K562 (cell line): ENCODE data around the gene IGF2R. TPM values are rescaled to one million over a fixed set of nuclear protein-coding genes. Genes with fewer than 3 reads are reported as not detected.

Experiments used
- ATF2 ChIP-seq: sonication (generic); formaldehyde crosslinking; IDR thresholded peaks from 2 replicates; pipeline ENCODE4 v1.8.1; 2022; ENCODE audit warnings: missing genetic modification reagents
- E2F8 ChIP-seq: fragments of 450-650 bp; IDR thresholded peaks from 2 replicates; pipeline ENCODE4 v1.7.1; 2018; ENCODE audit warnings: mild to moderate bottlenecking, low read depth; ENCODE audit not compliant: partially characterized antibody
- JUND ChIP-seq, 2 experiments: IDR thresholded peaks; 2 replicates in 1 of 2; 3 replicates in 1 of 2; pipeline ENCODE4 v1.6.1; 2011; ENCODE audit warnings: borderline replicate concordance in 2 of 2, low read depth in 2 of 2, low read length in 2 of 2, improper control_type of control experiment in 1 of 2, missing biosample characterization in 1 of 2, missing genetic modification characterization in 1 of 2, missing genetic modification reagents in 1 of 2
- KLF13 ChIP-seq: fragments of 450-650 bp; IDR thresholded peaks from 2 replicates; pipeline ENCODE4 v1.6.1; 2016; ENCODE audit warnings: missing genetic modification characterization, low read depth, mild to moderate bottlenecking, missing compliant biosample characterization, moderate library complexity, borderline replicate concordance
- MYNN ChIP-seq, 2 experiments: sonication (generic); formaldehyde crosslinking in 1 of 2; IDR thresholded peaks; 2 replicates each; pipeline versions ENCODE4 v1.5.0 to v1.6.1; 2016 to 2020; ENCODE audit warnings: antibody characterized with exemption in 1 of 2, missing genetic modification reagents in 1 of 2
- NR0B1 ChIP-seq: fragments of 450-650 bp; IDR thresholded peaks from one replicate; pipeline ENCODE4 v1.6.1; 2018; ENCODE audit warnings: mild to moderate bottlenecking, moderate library complexity; ENCODE audit not compliant: partially characterized antibody
- NR2C2 ChIP-seq, 2 experiments: fragments of 200-800 bp in 1 of 2; sonication (Bioruptor generic) in 1 of 2; sonication (generic) in 1 of 2; formaldehyde crosslinking in 1 of 2; IDR thresholded peaks; 2 replicates each; pipeline versions ENCODE4 v1.6.1 to v1.8.0; 2016 to 2022; ENCODE audit warnings: mild to moderate bottlenecking in 1 of 2, missing compliant biosample characterization in 1 of 2, missing genetic modification characterization in 1 of 2, missing genetic modification reagents in 1 of 2
- TAF1 ChIP-seq: IDR thresholded peaks from 2 replicates; pipeline ENCODE4 v1.6.1; 2011; ENCODE audit warnings: mild to moderate bottlenecking, low read length, moderate library complexity; ENCODE audit not compliant: insufficient read depth, control insufficient read depth, severe bottlenecking; ENCODE audit errors: extremely low read depth
- TAF7 ChIP-seq: fragments of 450-650 bp; IDR thresholded peaks from 2 replicates; pipeline ENCODE4 v1.6.1; 2016; ENCODE audit warnings: missing genetic modification characterization, missing compliant biosample characterization
- XRCC4 ChIP-seq: IDR thresholded peaks from one replicate; pipeline ENCODE4 v1.6.1; 2011; ENCODE audit not compliant: insufficient read depth, insufficient read length; ENCODE audit errors: extremely low read depth
- ZBTB17 ChIP-seq: fragments of 450-650 bp; formaldehyde crosslinking; IDR thresholded peaks from 2 replicates; pipeline ENCODE4 v1.4.0; 2020; ENCODE audit warnings: mild to moderate bottlenecking
- ZNF407 ChIP-seq: fragments of 450-650 bp; IDR thresholded peaks from 2 replicates; pipeline ENCODE4 v1.6.1; 2016; ENCODE audit warnings: low read depth
- polyA plus RNA-seq, 8 experiments: library from polyadenylated mRNA; depleted of rRNA in 4 of 8; stranded (reverse) in 5 of 8; unstranded in 3 of 8; fragments of >200 nt; fragmentation: Nextera tagmentation in 2 of 8; fragmentation: Illumina TruSeq in 1 of 8; extraction: Ambion mirVana in 2 of 8; extraction: Trizol in 1 of 8; gene quantifications; 2 replicates each; pipeline versions ENCODE4 v1.2.1 to v1.2.3, GENCODE V29; 2011 to 2014; ENCODE audit warnings: inconsistent platforms in 1 of 8, missing spikeins in 1 of 8
- total RNA-seq, 7 experiments: library from RNA; depleted of rRNA in 6 of 7; stranded (reverse); fragments of >200 nt in 6 of 7; fragmentation: Illumina TruSeq in 2 of 7; extraction: Trizol in 2 of 7; gene quantifications; 2 replicates each; pipeline versions ENCODE4 v1.2.1 to v1.2.3, GENCODE V29; 2011 to 2021; ENCODE audit warnings: low replicate concordance in 1 of 7

Gene IGF2R
- total and polyA plus RNA-seq, 9 of the 15 experiments (the other 6 are each of a cell fraction or from before 2014, with no cell fraction given), result 3.5 to 92.3 (median 34.5) TPM

GRCh38 chr6:159969921-159970320 lies 1.0 kb downstream of the IGF2R start (continued):
- TF ChIP-seq ZNF407 (no peak), ATF2 (CRISPR knock-in tag) (no peak), XRCC4 (no peak), KLF13 (tag) (no peak), E2F8 (no peak), ZBTB17 (no peak), NR2C2 (CRISPR knock-in tag; IDR thresholded peaks at IDR 0.05) (no peak), NR2C2 (tag; IDR thresholded peaks at IDR 0.05) (peak; percentile 76), NR0B1 (no peak), TAF1 (peak; percentile 71), MYNN (IDR thresholded peaks at IDR 0.05) (no peak), MYNN (CRISPR knock-in tag; IDR thresholded peaks at IDR 0.05) (no peak), TAF7 (no peak), JUND (IDR thresholded peaks at IDR 0.05; ENCODE audit: borderline replicate concordance, low read depth, low read length) (peak; percentile 87), JUND (tag; IDR thresholded peaks at IDR 0.05; ENCODE audit: borderline replicate concordance, low read depth, low read length) (peak; percentile 69; the same call in 1 of the 3 replicates)
